ENCODE data around the gene FAM117A. TPM values are rescaled to one million over a fixed set of nuclear protein-coding genes. Genes with fewer than 3 reads are reported as not detected.

The FAM117A gene
- polyA plus RNA-seq, 3 donors from 2014 or later: 35.3 to 68.0 (median 35.9) TPM

DNA sequence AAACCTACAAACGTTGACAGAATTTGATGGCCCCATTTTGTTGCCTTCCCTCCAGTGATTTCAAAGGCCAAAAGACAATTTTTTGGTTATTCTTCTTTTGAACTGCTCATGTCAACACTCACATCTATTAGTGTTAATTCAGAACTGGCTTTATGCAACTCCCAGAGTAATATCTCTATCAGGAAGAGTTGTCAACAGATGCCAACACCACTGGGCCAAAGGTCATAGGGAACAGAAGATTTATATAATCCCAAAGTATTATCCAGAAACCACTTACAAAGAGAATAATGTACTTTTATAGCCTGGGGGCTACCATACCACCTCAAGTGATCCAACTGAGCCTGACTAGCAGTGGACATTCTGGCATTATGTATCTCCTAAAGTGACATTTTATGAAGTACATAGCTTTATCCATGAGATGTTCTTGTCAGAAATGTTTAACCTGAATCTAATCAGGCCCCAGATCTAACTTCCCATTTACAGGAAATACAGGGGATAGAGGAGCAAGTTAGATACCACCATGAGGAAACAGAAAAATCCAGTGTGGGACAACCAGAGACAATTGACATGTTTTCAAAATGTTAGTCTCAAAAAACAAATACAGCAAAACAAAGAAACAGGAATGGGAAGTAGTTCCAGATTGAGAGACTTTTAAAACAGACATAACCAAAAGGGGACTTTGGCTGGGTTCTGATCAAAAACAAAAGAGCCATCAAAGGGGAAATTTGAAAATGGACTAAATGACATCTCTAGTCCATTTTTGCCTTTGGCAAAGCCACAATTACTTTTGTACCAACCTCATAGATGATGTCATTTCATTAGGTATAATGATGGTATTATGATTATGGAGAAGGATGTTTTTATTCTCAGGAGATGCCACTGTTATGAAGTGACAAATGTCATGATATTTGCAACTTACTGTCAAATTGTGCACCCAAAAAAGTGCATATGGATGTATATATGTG lies 18.5 kb downstream of the FAM117A start:
- no peak for DNase-seq
- H3K36me3 Mint-ChIP-seq: peaks cover 0 to 4% (median 0%) of the 10 kb centered on the region in 3 donors
- H3K4me1 Mint-ChIP-seq: peaks cover 96% of the 10 kb centered on the region in 2 donors
- H3K4me3 Mint-ChIP-seq: peak overlapping the region; percentile 72 to 82 (median 76)
- peak overlapping the region; percentile 91 to 99 (median 96) for H3K27ac Mint-ChIP-seq
- peaks cover 0 to 3% (median 1%) of the 10 kb centered on the region in 3 donors for H3K27me3 Mint-ChIP-seq (ENCODE audit: low read depth in 3 of 3)
- H3K9me3 Mint-ChIP-seq: no peaks in the 10 kb centered on the region

DNA sequence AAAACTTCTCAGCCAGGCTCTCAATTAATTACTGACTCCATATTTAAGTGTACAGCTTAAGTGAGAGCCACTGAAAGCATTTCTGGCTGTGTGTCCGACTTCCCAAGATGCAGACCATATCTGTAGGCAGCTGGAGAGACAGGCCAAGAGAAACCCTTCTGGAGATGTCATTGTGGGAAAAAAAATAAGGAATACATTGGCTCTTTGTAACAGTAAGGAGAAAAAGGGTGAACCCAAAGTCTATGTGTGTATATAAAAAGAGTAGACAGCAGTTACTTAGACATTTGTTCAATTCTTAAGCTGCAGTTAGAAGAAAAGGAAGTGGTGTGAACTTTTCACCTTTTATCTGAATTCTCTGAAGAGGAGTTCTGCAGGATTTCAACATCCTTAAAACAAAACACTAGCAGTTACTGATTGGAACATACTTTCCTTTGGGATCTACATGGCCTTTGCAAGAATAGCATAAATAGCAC lies 21.7 kb downstream of the FAM117A start:
- peak in 2 of 3 donors; percentile 24 for DNase-seq
- peak overlapping the region; percentile 96 to 100 (median 100) for H3K27ac Mint-ChIP-seq
- peak overlapping the region; percentile 90 to 100 (median 96) for H3K4me3 Mint-ChIP-seq
- no peaks in the 10 kb centered on the region for H3K9me3 Mint-ChIP-seq
- peaks cover 96% of the 10 kb centered on the region in 2 donors for H3K4me1 Mint-ChIP-seq
- peaks cover 6 to 16% (median 11%) of the 10 kb centered on the region in 3 donors for H3K27me3 Mint-ChIP-seq (ENCODE audit: low read depth in 3 of 3)
- peaks cover 4 to 9% (median 4%) of the 10 kb centered on the region in 3 donors for H3K36me3 Mint-ChIP-seq

DNA sequence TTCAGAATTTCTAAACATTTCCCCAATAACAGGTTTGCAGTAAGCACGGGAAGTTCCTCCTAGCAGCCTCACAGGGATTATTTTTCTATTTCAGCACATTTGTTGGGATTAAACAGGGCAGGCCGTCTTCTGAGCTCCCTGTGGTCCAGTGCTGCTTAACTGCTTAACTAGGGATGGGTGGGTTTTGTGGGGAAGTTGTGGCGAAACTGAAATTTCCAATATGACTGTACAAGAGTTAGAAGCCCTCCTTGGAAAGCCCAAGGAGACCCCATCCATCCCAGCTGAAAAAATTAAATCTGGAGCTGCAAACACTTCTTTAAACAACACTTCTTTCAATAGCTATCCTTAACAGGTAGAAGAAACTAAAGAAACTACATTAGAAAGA lies 22.2 kb downstream of the FAM117A start:
- Mint-ChIP-seq H3K9me3 (no peaks in the 10 kb centered on the region), H3K4me3 (peak overlapping the region; percentile 90 to 100 (median 96)), H3K27ac (peak overlapping the region; percentile 96 to 100 (median 100)), H3K27me3 (ENCODE audit: low read depth in 3 of 3) (peaks cover 6 to 16% (median 10%) of the 10 kb centered on the region in 3 donors), H3K36me3 (peaks cover 4 to 9% (median 4%) of the 10 kb centered on the region in 3 donors), H3K4me1 (peaks cover 96% of the 10 kb centered on the region in 2 donors)
- no peak for DNase-seq

DNA sequence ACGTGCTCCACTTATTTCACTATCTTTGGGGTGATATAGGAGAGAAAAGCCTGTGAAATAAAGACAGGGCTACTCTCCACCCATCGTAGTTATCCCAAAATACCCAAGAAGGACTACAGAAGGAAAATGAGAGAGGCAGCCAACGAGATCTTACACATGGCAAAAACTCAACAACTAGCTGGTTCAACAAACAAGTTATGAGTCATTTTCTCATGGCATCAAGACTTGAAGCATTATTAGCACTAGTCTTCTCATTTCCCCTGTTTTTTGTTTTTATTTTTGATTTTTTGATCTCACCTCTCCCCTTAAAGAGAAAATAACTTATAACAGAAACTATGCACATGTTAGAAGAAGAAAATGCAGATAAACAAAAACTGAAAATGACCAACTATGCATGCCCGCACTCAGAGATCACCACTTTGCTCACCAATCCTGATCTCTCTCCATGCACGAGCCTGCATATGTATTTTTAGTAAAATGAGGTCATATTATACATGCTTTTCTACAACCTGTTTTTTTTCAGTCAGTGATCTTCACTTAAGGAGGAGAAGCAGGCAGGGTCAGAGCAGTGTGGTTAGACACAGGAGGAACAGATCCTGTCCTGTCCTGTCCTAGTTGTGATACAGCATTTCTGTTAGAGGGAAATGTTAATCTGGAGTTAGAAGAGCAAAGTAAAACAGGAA lies 22.8 kb downstream of the FAM117A start:
- H3K36me3 Mint-ChIP-seq: peaks cover 4 to 11% (median 4%) of the 10 kb centered on the region in 3 donors
- H3K9me3 Mint-ChIP-seq: no peaks in the 10 kb centered on the region
- peaks cover 6 to 16% (median 8%) of the 10 kb centered on the region in 3 donors for H3K27me3 Mint-ChIP-seq (ENCODE audit: low read depth in 3 of 3)
- peak overlapping the region; percentile 90 to 100 (median 96) for H3K4me3 Mint-ChIP-seq
- H3K4me1 Mint-ChIP-seq: peaks cover 96% of the 10 kb centered on the region in 2 donors
- peak; percentile 19 to 26 (median 22) for DNase-seq
- peak overlapping the region; percentile 96 to 100 (median 100) for H3K27ac Mint-ChIP-seq

DNA sequence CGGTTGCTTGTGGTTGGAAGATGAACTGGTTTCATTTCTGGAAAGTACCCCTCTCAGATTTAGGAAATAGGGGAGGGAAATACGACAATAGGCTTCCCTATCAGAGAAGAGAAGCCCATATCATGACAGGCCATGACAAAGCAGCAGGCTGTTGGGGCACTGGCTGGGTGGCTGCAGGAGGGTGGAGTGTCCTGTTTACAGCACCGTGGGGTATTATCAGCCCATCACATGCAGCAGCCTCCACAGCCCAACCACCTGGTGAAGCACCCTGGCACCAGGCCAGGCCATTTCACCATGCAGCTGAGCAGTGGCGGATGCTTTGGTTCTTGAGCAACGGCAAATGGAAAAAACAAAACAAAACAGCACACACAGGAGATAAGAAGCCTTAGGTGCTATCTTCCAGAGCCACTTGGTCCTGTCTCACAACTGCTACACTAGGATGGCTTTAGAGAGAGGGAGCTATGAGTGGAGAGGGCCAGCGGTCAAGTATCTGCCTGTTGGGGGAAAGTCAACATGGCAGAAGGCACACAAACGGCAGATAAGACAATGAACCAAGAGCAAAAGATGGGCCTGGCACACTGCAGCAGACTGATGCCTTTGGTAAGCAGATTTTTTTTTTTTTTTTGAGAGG lies 24.2 kb downstream of the FAM117A start:
- H3K27me3 Mint-ChIP-seq (ENCODE audit: low read depth in 3 of 3): peaks cover 6 to 16% (median 8%) of the 10 kb centered on the region in 3 donors
- H3K9me3 Mint-ChIP-seq: no peaks in the 10 kb centered on the region
- peaks cover 94 to 96% of the 10 kb centered on the region in 2 donors for H3K4me1 Mint-ChIP-seq
- H3K27ac Mint-ChIP-seq: peak overlapping the region; percentile 96 to 100 (median 100)
- DNase-seq: peak; percentile 97 to 98 (median 98)
- H3K4me3 Mint-ChIP-seq: peak overlapping the region; percentile 90 to 100 (median 96)
- H3K36me3 Mint-ChIP-seq: peaks cover 4 to 11% (median 5%) of the 10 kb centered on the region in 3 donors

DNA sequence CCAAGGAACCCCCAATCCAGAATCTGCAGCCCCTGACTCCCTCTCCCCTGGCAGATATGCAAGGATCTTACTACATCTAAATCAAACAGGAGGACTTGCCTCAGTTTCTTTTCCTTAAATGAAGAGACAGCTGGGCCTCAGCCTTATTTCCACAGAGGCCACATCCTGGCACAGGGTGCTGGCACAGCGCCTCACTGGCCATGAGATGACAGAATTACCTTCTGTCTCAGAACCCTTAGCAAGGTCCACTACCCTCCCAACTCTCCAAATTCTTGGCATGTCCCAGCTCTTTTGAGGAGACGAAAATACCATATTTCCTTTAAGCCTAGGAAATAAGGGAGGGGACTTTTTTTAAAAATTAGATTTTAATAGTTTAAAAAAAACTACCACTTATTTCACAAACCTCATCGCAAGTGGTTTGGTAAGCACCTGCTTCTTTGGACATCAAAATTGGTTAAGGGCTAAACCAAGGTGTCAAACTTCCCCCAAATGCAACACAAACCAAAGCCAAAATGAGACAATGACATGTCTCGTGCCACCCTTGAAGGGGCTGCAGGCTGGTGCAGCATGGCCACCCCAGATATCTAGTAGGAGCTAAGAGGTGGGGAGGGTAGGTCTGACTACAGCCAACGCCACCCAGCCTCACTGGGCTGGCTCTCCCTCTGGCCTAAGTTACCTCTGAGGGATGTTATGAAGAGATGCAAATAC lies 25.3 kb downstream of the FAM117A start:
- H3K4me3 Mint-ChIP-seq: peak overlapping the region; percentile 90 to 100 (median 96)
- peak overlapping the region; percentile 96 to 100 (median 100) for H3K27ac Mint-ChIP-seq
- peak; percentile 67 to 68 (median 68) for DNase-seq
- peaks cover 4 to 11% (median 7%) of the 10 kb centered on the region in 3 donors for H3K36me3 Mint-ChIP-seq
- H3K27me3 Mint-ChIP-seq (ENCODE audit: low read depth in 3 of 3): peaks cover 6 to 16% (median 8%) of the 10 kb centered on the region in 3 donors
- H3K9me3 Mint-ChIP-seq: no peaks in the 10 kb centered on the region
- peaks cover 88 to 90% of the 10 kb centered on the region in 2 donors for H3K4me1 Mint-ChIP-seq

DNA sequence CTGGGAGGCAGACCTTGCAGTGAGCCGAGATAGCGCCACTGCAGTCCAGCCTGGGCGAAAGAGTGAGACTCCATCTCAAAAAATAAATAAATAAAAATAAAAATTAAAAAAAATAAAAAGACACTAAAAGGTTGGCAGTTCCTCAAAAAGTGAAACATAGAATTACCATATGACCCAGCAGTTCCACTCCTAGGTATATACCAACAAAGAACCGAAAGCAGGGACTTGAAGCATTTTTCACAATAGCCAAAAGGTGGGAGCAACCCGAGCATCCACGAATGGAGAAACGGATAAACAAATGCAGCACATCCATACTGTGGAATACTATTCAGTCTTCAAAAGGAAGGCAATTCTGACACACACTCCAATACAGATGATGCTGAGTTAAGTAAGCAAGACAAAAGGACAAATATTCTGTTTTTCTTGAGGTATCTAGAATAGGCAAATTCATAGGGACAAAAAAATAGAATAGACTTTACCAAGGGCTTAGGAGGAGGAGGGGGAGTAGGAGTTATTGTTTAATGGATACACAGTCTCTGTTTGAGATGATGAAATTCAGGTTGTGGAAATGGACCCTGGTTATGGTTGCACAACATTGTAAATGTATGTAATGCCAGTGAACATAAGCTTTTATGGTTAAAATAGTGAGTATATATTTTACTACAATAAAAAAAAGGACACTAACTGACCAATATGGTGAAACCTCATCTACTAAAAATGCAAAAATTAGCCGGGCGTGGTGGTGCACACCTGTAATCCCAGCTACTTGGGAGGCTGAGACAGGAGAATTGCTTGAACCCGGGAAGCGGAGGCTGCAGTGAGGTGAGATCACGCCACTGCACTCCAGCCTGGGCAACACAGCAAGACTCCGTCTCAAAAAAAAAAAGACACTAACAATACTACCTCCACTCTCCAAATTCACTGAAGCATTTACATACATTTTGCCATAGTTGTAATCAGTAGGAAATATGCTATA lies 29.1 kb downstream of the FAM117A start:
- H3K9me3 Mint-ChIP-seq: no peaks in the 10 kb centered on the region
- H3K4me1 Mint-ChIP-seq: peaks cover 79 to 92% of the 10 kb centered on the region in 2 donors
- peaks cover 10 to 25% (median 15%) of the 10 kb centered on the region in 3 donors for H3K36me3 Mint-ChIP-seq
- peaks cover 5 to 11% (median 5%) of the 10 kb centered on the region in 3 donors for H3K27me3 Mint-ChIP-seq (ENCODE audit: low read depth in 3 of 3)
- H3K4me3 Mint-ChIP-seq: no peak overlapping the region
- H3K27ac Mint-ChIP-seq: peak overlapping the region; percentile 87 to 100 (median 98)
- no peak for DNase-seq

DNA sequence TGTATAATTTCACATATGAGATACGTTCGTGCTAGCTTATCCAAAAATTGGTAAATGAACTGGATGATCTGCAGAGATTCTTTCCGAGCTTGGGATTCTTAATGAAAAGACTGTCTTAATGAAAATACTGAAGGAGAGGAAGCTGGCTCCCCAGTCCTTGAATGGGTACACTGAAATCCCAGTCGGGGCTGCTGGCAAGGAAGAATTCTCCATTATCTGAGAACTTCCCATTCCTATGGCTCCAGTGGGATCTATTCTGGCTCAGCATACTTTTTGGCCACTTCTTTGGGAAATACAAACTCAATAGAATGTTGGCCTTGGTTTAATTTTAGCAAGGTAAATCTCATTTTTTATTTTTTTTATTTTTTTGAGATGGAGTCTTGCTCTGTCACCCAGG lies 32.5 kb downstream of the FAM117A start:
- H3K27ac Mint-ChIP-seq: peak overlapping the region; percentile 9 to 93 (median 84)
- peaks cover 10 to 33% (median 22%) of the 10 kb centered on the region in 3 donors for H3K36me3 Mint-ChIP-seq
- H3K27me3 Mint-ChIP-seq (ENCODE audit: low read depth in 3 of 3): peaks cover 0 to 1% (median 1%) of the 10 kb centered on the region in 3 donors
- peaks cover 70 to 90% of the 10 kb centered on the region in 2 donors for H3K4me1 Mint-ChIP-seq
- DNase-seq: no peak
- no peak overlapping the region for H3K4me3 Mint-ChIP-seq
- H3K9me3 Mint-ChIP-seq: no peaks in the 10 kb centered on the region

DNA sequence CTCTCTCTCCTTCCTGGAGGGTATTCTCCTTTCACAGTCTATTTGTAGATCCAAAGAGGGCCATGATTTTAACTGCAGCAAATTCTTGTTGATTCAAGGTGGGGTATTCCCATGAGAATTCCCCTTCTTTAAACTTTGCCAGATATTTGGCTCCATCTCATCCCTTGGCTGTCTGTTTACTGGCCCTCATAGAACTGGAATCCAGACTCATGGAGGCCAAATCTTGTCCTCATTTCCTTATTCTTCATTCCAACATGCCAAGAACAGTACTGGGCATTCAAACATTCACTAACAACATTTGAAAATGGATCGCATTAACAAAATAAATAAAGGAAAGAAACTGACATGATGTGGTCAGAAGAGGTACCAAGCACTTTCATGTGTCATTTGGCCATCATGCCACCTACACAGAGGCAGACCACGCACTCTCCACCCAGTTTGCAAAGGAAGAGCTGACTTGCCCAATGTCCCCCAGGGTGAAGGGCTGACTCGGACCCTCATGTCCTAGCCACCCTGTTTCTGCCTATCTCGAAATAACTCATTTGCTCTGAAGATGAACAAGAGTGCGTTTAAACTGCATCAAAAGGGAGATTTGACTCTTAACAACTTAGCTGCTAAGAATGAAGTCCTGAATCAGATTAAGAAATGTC lies 33.0 kb downstream of the FAM117A start:
- H3K36me3 Mint-ChIP-seq: peaks cover 12 to 33% (median 22%) of the 10 kb centered on the region in 3 donors
- H3K9me3 Mint-ChIP-seq: no peaks in the 10 kb centered on the region
- peak overlapping the region in 1 of 5 donors; percentile 35 for H3K4me3 Mint-ChIP-seq
- H3K4me1 Mint-ChIP-seq: peaks cover 66 to 85% of the 10 kb centered on the region in 2 donors
- peaks cover 0 to 1% (median 1%) of the 10 kb centered on the region in 3 donors for H3K27me3 Mint-ChIP-seq (ENCODE audit: low read depth in 3 of 3)
- H3K27ac Mint-ChIP-seq: peak overlapping the region; percentile 9 to 93 (median 86)
- DNase-seq: no peak

DNA sequence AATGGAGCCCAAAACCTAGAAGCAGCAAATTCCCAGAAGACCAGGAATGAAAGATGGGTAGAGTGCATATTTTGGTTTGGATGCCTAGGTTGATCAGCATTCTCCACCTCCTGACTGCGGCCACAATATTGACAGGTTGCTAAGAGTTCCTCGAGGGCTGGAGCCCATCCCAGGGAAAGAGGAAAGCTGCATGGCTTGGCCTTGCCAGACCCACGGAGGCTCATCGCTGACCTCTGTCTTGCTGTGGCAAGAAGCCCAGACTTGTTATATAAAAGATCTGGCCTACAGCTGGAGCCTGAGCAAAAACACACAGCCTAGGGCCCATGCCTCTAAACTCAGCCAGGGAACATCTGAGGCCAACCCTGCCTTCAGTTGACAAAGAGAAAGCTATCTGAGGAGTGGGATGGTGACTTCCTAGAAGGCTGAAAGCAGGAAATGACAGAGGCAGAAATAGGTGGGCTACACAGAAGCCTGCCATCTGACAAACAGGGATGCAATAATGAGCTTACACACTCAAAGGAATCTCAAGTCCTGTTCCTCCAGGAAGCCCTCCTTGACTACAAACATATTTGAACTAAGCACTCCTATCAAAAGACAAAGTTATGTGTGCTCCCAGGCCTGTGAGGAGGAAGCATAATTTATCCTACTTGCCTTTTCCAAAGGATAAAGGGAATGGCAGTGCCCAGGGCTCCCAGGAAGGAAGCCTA lies 33.7 kb downstream of the FAM117A start:
- Mint-ChIP-seq H3K27me3 (ENCODE audit: low read depth in 3 of 3) (peaks cover 0 to 1% (median 1%) of the 10 kb centered on the region in 3 donors), H3K27ac (peak overlapping the region; percentile 9 to 93 (median 86)), H3K4me1 (peaks cover 66 to 85% of the 10 kb centered on the region in 2 donors), H3K9me3 (peaks cover 0 to 2% (median 0%) of the 10 kb centered on the region in 6 donors), H3K4me3 (no peak overlapping the region), H3K36me3 (peaks cover 19 to 38% (median 27%) of the 10 kb centered on the region in 3 donors)
- no peak for DNase-seq

DNA sequence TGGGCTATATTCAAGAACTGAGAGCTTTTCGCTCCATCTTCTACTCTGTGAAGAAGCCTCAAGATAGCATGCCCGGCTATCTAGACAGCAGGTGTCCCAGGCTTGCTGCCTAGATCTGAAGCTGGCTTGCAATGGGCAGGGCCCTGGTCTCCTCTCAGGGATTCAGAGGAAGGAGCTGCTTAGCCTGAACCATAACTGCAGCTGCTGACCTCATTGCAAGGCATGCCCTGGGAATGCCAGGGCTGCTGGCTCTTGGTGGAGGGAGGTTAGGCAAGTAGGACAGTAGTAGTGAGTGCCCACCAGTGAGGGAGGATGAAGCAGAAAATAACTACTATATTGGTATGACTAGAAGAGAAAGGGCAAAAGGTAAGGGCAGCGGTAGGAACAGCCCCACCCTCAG lies 34.9 kb downstream of the FAM117A start:
- H3K27ac Mint-ChIP-seq: peak overlapping the region; percentile 25 to 93 (median 82)
- peaks cover 0 to 1% (median 0%) of the 10 kb centered on the region in 3 donors for H3K27me3 Mint-ChIP-seq (ENCODE audit: low read depth in 3 of 3)
- H3K9me3 Mint-ChIP-seq: peaks cover 0 to 2% (median 0%) of the 10 kb centered on the region in 6 donors
- H3K4me1 Mint-ChIP-seq: peaks cover 69 to 87% of the 10 kb centered on the region in 2 donors
- H3K36me3 Mint-ChIP-seq: peaks cover 24 to 48% (median 29%) of the 10 kb centered on the region in 3 donors
- DNase-seq: no peak
- peak overlapping the region in 4 of 5 donors; percentile 23 to 64 (median 38) for H3K4me3 Mint-ChIP-seq

Measured in immature natural killer cell (primary cell).